Endothelial cell of umbilical vein (primary cell): ENCODE data around the gene FAM193A. TPM values are rescaled to one million over a fixed set of nuclear protein-coding genes. Genes with fewer than 3 reads are reported as not detected.

Experiments
- BruUV-seq: library from RNA; stranded (reverse); fragments of 400-500 nt; replicated peaks from 2 replicates; lab custom pipeline; 2021; lab: Mats Ljungman, UMichigan
- CTCF ChIA-PET: fragments of 300-600, 350-600 bp; sonication (Branson Sonifier 250); formaldehyde crosslinking; loops from one replicate; lab custom pipeline; 2021; ENCODE audit warnings: antibody characterized with exemption, inconsistent platforms; lab: Charles Lee
- POLR2A ChIA-PET: fragments of 300-600, 350-600 bp; sonication (Branson Sonifier 250); formaldehyde crosslinking; loops from one replicate; lab custom pipeline; 2021; ENCODE audit warnings: antibody characterized with exemption, inconsistent platforms; lab: Charles Lee
- DNase-seq: peaks from one replicate; pipeline ENCODE4 v3.0.0-alpha.2; 2011; ENCODE audit warnings: low read depth, low spot score
- FAIRE-seq: peaks from 2 replicates; lab custom pipeline; 2011; peaks lifted over from hg19 to GRCh38; lab: Jason Lieb, UNC
- H2AFZ ChIP-seq: 2 replicates; pipeline ENCODE4 v1.6.0; 2012; ENCODE audit warnings: low read depth, low read length, control low read depth, inconsistent platforms
- H3K27ac ChIP-seq: 2 replicates; pipeline ENCODE4 v1.5.1; 2011; ENCODE audit warnings: low read depth, mild to moderate bottlenecking, control low read depth, low read length, moderate library complexity; ENCODE audit not compliant: insufficient read depth
- H3K27me3 ChIP-seq, 2 experiments: 2 replicates each; pipeline versions ENCODE4 v1.6.0 to v1.6.1; 2011; ENCODE audit warnings: low read length in 2 of 2, mixed read lengths in 1 of 2; ENCODE audit not compliant: control insufficient read depth in 2 of 2, insufficient read depth in 2 of 2
- H3K36me3 ChIP-seq, 2 experiments: 2 replicates in 1 of 2; 3 replicates in 1 of 2; pipeline ENCODE4 v1.5.1; 2011; ENCODE audit warnings: low read length in 2 of 2, mild to moderate bottlenecking in 1 of 2, moderate library complexity in 1 of 2; ENCODE audit not compliant: control insufficient read depth in 2 of 2, insufficient read depth in 2 of 2; ENCODE audit errors: extremely low read depth in 1 of 2
- H3K4me1 ChIP-seq: 3 replicates; pipeline ENCODE4 v1.5.1; 2011; ENCODE audit warnings: mild to moderate bottlenecking, low read length; ENCODE audit not compliant: control insufficient read depth, insufficient read depth; ENCODE audit errors: extremely low read depth
- H3K4me2 ChIP-seq: 2 replicates; pipeline ENCODE4 v1.6.1; 2011; ENCODE audit warnings: low read length, control low read depth, mixed read lengths; ENCODE audit not compliant: insufficient read depth
- H3K4me3 ChIP-seq, 3 experiments: fragments of 200-600 bp in 1 of 3; sonication (generic), shearing (Covaris generic) in 1 of 3; replicated peaks in 1 of 3; 2 replicates each; pipeline ENCODE4 v1.5.1; 2011 to 2016; ENCODE audit warnings: control low read depth in 3 of 3, low read length in 3 of 3, mild to moderate bottlenecking in 2 of 3, inconsistent platforms in 1 of 3, low read depth in 1 of 3, moderate library complexity in 1 of 3; ENCODE audit not compliant: insufficient read depth in 1 of 3
- H3K79me2 ChIP-seq: 2 replicates; pipeline ENCODE4 v1.6.0; 2012; ENCODE audit warnings: low read length, inconsistent platforms; ENCODE audit not compliant: control insufficient read depth, insufficient read depth
- H3K9ac ChIP-seq: replicated peaks from 2 replicates; pipeline ENCODE3; 2011; ENCODE audit warnings: low read length, control low read depth; ENCODE audit not compliant: insufficient read depth; ENCODE audit errors: extremely low read depth
- H3K9me1 ChIP-seq: replicated peaks from 3 replicates; pipeline ENCODE4 v1.6.0; 2011; ENCODE audit warnings: mild to moderate bottlenecking, low read length; ENCODE audit not compliant: control insufficient read depth, insufficient read depth; ENCODE audit errors: extremely low read depth
- H3K9me3 ChIP-seq: replicated peaks from 2 replicates; pipeline ENCODE4 v1.5.1; 2012; ENCODE audit warnings: low read length, inconsistent platforms; ENCODE audit not compliant: control insufficient read depth, insufficient read depth
- H4K20me1 ChIP-seq: replicated peaks from 2 replicates; pipeline ENCODE3; 2011; ENCODE audit warnings: mild to moderate bottlenecking, low read length; ENCODE audit not compliant: control insufficient read depth, insufficient read depth; ENCODE audit errors: extremely low read depth
- EZH2 ChIP-seq: IDR thresholded peaks from 2 replicates; pipeline ENCODE4 v1.6.1; 2012; ENCODE audit warnings: borderline replicate concordance, low read depth, mild to moderate bottlenecking, moderate library complexity, low read length, inconsistent platforms; ENCODE audit not compliant: severe bottlenecking
- FOS ChIP-seq: IDR thresholded peaks from 2 replicates; pipeline ENCODE4 v1.6.1; 2011; ENCODE audit warnings: mild to moderate bottlenecking, low read length, moderate library complexity, borderline replicate concordance; ENCODE audit not compliant: insufficient read depth
- GATA2 ChIP-seq: IDR thresholded peaks from 2 replicates; pipeline ENCODE4 v1.7.0; 2011; ENCODE audit warnings: low read depth, mild to moderate bottlenecking, moderate library complexity, mixed read lengths, low read length; ENCODE audit not compliant: insufficient read length, insufficient read depth
- JUN ChIP-seq: IDR thresholded peaks from 2 replicates; pipeline ENCODE4 v1.6.1; 2011; ENCODE audit warnings: borderline replicate concordance, low read depth; ENCODE audit not compliant: insufficient read length, insufficient read depth
- MYC ChIP-seq: IDR thresholded peaks from one replicate; pipeline ENCODE4 v1.6.1; 2011; ENCODE audit warnings: mild to moderate bottlenecking, low read depth, low read length
- POLR2A ChIP-seq: IDR thresholded peaks from 2 replicates; pipeline ENCODE4 v1.6.1; 2012; ENCODE audit warnings: low read depth, mild to moderate bottlenecking, control low read depth, low read length
- POLR2AphosphoS5 ChIP-seq: IDR thresholded peaks from 2 replicates; pipeline ENCODE4 v1.6.1; 2012; ENCODE audit warnings: low read depth, mild to moderate bottlenecking, control low read depth, low read length, moderate library complexity; ENCODE audit not compliant: insufficient read depth
- dilution Hi-C: fragments of 300-500 bp; cut with MboI; formaldehyde crosslinking; loops from one replicate; pipeline ENCODE4 v1.15.0; 2019; ENCODE audit warnings: low sequenced_read_pairs; ENCODE audit not compliant: extremely low pct_ligation_motif_present
- intact Hi-C: fragments of 100-400 bp; cut with micrococcal nuclease; formaldehyde crosslinking; loops from one replicate; pipeline ENCODE4 v1.10.0; 2022
- polyA plus RNA-seq, 4 experiments: library from polyadenylated mRNA; depleted of rRNA in 3 of 4; stranded (reverse) in 3 of 4; unstranded in 1 of 4; fragments of >200 nt; gene quantifications; 2 replicates each; pipeline versions ENCODE4 v1.2.1 to v1.2.3, GENCODE V29; 2011 to 2012; ENCODE audit warnings: missing spikeins in 1 of 4
- total RNA-seq: library from RNA; stranded (reverse); gene quantifications from 2 replicates; pipeline ENCODE4 v1.2.3, GENCODE V29; 2021
- TF ChIP-seq, protein P1 (sequence below): IDR thresholded peaks from 2 replicates; pipeline ENCODE4 v1.6.1; 2011; ENCODE audit not compliant: insufficient read depth, insufficient read length
- TF ChIP-seq, protein P2 (sequence below), 2 donors: IDR thresholded peaks; 1 replicate in 1 of 2; 2 replicates in 1 of 2; pipeline ENCODE4 v1.5.1; 2011; ENCODE audit warnings: low read length in 2 of 2, mild to moderate bottlenecking in 2 of 2, moderate library complexity in 2 of 2, control low read depth in 1 of 2, inconsistent platforms in 1 of 2, low read depth in 1 of 2; ENCODE audit not compliant: insufficient read depth in 1 of 2; ENCODE audit errors: extremely low read depth in 1 of 2

FAM193A gene
- total and polyA plus RNA-seq, 2 donors (not counting 3 experiments of a cell fraction or from before 2014, with no cell fraction given) = 12.3 to 32.1 TPM

GRCh38 chr4:2643555-2643954, 107.1 kb downstream of the FAM193A start:
- no peak overlapping the region for H3K4me2 ChIP-seq
- H3K36me3 ChIP-seq = peaks cover 8 to 28% of the 10 kb centered on the region in 2 experiments
- TF ChIP-seq FOS (no peak), MYC (no peak), POLR2A (no peak), EZH2 (no peak), POLR2AphosphoS5 (no peak), GATA2 (no peak), JUN (no peak)
- TF ChIP-seq, protein P1, sequence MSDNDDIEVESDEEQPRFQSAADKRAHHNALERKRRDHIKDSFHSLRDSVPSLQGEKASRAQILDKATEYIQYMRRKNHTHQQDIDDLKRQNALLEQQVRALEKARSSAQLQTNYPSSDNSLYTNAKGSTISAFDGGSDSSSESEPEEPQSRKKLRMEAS = no peak
- TF ChIP-seq, protein P2, sequence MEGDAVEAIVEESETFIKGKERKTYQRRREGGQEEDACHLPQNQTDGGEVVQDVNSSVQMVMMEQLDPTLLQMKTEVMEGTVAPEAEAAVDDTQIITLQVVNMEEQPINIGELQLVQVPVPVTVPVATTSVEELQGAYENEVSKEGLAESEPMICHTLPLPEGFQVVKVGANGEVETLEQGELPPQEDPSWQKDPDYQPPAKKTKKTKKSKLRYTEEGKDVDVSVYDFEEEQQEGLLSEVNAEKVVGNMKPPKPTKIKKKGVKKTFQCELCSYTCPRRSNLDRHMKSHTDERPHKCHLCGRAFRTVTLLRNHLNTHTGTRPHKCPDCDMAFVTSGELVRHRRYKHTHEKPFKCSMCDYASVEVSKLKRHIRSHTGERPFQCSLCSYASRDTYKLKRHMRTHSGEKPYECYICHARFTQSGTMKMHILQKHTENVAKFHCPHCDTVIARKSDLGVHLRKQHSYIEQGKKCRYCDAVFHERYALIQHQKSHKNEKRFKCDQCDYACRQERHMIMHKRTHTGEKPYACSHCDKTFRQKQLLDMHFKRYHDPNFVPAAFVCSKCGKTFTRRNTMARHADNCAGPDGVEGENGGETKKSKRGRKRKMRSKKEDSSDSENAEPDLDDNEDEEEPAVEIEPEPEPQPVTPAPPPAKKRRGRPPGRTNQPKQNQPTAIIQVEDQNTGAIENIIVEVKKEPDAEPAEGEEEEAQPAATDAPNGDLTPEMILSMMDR (IDR thresholded peaks at IDR 0.05; ENCODE audit: extremely low read depth in 1 of 2, insufficient read depth in 1 of 2, low read depth in 1 of 2, low read length in 2 of 2) = no peak
- FAIRE-seq (no peak), DNase-seq (no peak)
- no peaks in the 10 kb centered on the region for H3K27me3 ChIP-seq
- H3K9me1 ChIP-seq = no peaks in the 10 kb centered on the region
- no peaks in the 10 kb centered on the region for H4K20me1 ChIP-seq
- peaks cover 1% of the 10 kb centered on the region for H3K79me2 ChIP-seq
- POLR2A ChIA-PET = no interaction called here
- no peak overlapping the region for H3K9ac ChIP-seq
- no peak overlapping the region for H2AFZ ChIP-seq
- intact Hi-C loops = no loop called here
- no peak overlapping the region for H3K4me3 ChIP-seq
- CTCF ChIA-PET = no interaction called here
- BruUV-seq = no TSS peak
- no peaks in the 10 kb centered on the region for H3K4me1 ChIP-seq
- dilution Hi-C loops = no loop called here
- H3K27ac ChIP-seq = no peak overlapping the region
- no peaks in the 10 kb centered on the region for H3K9me3 ChIP-seq
